CD14-positive monocyte (primary cell): ENCODE measurements around the gene MMD2. TPM values are rescaled to one million over a fixed set of nuclear protein-coding genes. Genes with fewer than 3 reads are reported as not detected.

Source experiments
- DNase-seq, 3 donors: peaks; one replicate each; pipeline ENCODE4 v3.0.0-alpha.2; 2011 to 2022
- H2AFZ ChIP-seq: 2 replicates; pipeline ENCODE4 v1.6.0; 2012; ENCODE audit warnings: mild to moderate bottlenecking, low read depth, low read length, inconsistent platforms; ENCODE audit not compliant: insufficient read depth, poor library complexity, severe bottlenecking
- H3K27ac ChIP-seq, 2 donors: 1 replicate in 1 of 2; 2 replicates in 1 of 2; pipeline ENCODE4 v1.5.1; 2012 to 2013; ENCODE audit warnings: low read length in 2 of 2, control low read depth in 1 of 2, inconsistent platforms in 1 of 2, low read depth in 1 of 2, mild to moderate bottlenecking in 1 of 2
- H3K27me3 ChIP-seq, 2 donors: one replicate each; pipeline versions ENCODE4 v1.6.0 to v1.6.1; 2011 to 2013; ENCODE audit warnings: low read length in 2 of 2; ENCODE audit not compliant: control insufficient read depth in 2 of 2, insufficient read depth in 2 of 2
- H3K36me3 ChIP-seq, 2 donors: replicated peaks in 1 of 2; 1 replicate in 1 of 2; 2 replicates in 1 of 2; pipeline versions ENCODE4 v1.5.1 to v1.6.1; 2012 to 2013; ENCODE audit warnings: low read length in 2 of 2, control low read depth in 1 of 2, inconsistent platforms in 1 of 2, mild to moderate bottlenecking in 1 of 2; ENCODE audit not compliant: insufficient read depth in 2 of 2, control insufficient read depth in 1 of 2
- H3K4me1 ChIP-seq, 2 donors: 1 replicate in 1 of 2; 2 replicates in 1 of 2; pipeline versions ENCODE4 v1.5.1 to v1.6.1; 2012 to 2013; ENCODE audit warnings: low read length in 2 of 2, control low read depth in 1 of 2, inconsistent platforms in 1 of 2, mild to moderate bottlenecking in 1 of 2, moderate library complexity in 1 of 2; ENCODE audit not compliant: insufficient read depth in 2 of 2, control insufficient read depth in 1 of 2
- H3K4me2 ChIP-seq: replicated peaks from 2 replicates; pipeline ENCODE3; 2012; ENCODE audit warnings: low read length, moderate library complexity, mild to moderate bottlenecking; ENCODE audit not compliant: poor library complexity, severe bottlenecking; ENCODE audit errors: extremely low read depth
- H3K4me3 ChIP-seq, 3 experiments: fragments of 200-600 bp in 1 of 3; sonication (generic) in 1 of 3; replicated peaks in 1 of 3; 1 replicate in 2 of 3; 2 replicates in 1 of 3; pipeline ENCODE4 v1.5.1; 2011 to 2013; ENCODE audit warnings: low read length in 3 of 3, mild to moderate bottlenecking in 3 of 3, control low read depth in 2 of 3, low read depth in 2 of 3, inconsistent platforms in 1 of 3, moderate library complexity in 1 of 3
- H3K79me2 ChIP-seq: 2 replicates; pipeline ENCODE4 v1.6.0; 2012; ENCODE audit warnings: mild to moderate bottlenecking, control low read depth, inconsistent platforms, low read length, moderate library complexity; ENCODE audit not compliant: insufficient read depth
- H3K9ac ChIP-seq: 2 replicates; pipeline ENCODE4 v1.6.0; 2017; ENCODE audit warnings: low read length, mild to moderate bottlenecking; ENCODE audit not compliant: insufficient read depth, poor library complexity, severe bottlenecking
- H3K9me3 ChIP-seq, 2 donors: replicated peaks in 1 of 2; 1 replicate in 1 of 2; 2 replicates in 1 of 2; pipeline versions ENCODE4 v1.5.1 to v1.6.1; 2012 to 2013; ENCODE audit warnings: low read length in 2 of 2, control low read depth in 1 of 2; ENCODE audit not compliant: control insufficient read depth in 1 of 2, insufficient read depth in 1 of 2
- H4K20me1 ChIP-seq: 2 replicates; pipeline ENCODE4 v1.6.0; 2012; ENCODE audit warnings: mild to moderate bottlenecking, low read length, control low read depth, moderate library complexity; ENCODE audit not compliant: insufficient read depth
- H3K27ac Mint-ChIP-seq, 7 donors: one replicate each; pipeline ENCODE4 v1.8.0; 2020; ENCODE audit warnings: mild to moderate bottlenecking in 7 of 7, mixed read lengths in 7 of 7, moderate library complexity in 6 of 7, inconsistent platforms in 2 of 7
- H3K27me3 Mint-ChIP-seq, 3 donors: one replicate each; pipeline ENCODE4 v1.8.0; 2021 to 2022; ENCODE audit warnings: low read depth in 3 of 3, mild to moderate bottlenecking in 3 of 3, mixed read lengths in 3 of 3, moderate library complexity in 3 of 3, inconsistent platforms in 1 of 3
- H3K36me3 Mint-ChIP-seq, 2 donors: one replicate each; pipeline ENCODE4 v1.8.0; 2020; ENCODE audit warnings: mixed read lengths in 2 of 2, inconsistent platforms in 1 of 2, mild to moderate bottlenecking in 1 of 2
- H3K4me1 Mint-ChIP-seq: one replicate; pipeline ENCODE4 v1.8.0; 2020; ENCODE audit warnings: mild to moderate bottlenecking, mixed read lengths
- H3K4me3 Mint-ChIP-seq, 2 donors: one replicate each; pipeline ENCODE4 v1.8.0; 2020; ENCODE audit warnings: mild to moderate bottlenecking in 2 of 2, mixed read lengths in 2 of 2, moderate library complexity in 1 of 2
- H3K9me3 Mint-ChIP-seq, 7 donors: one replicate each; pipeline ENCODE4 v1.8.0; 2020 to 2022; ENCODE audit warnings: mixed read lengths in 7 of 7, mild to moderate bottlenecking in 6 of 7, moderate library complexity in 6 of 7, inconsistent platforms in 2 of 7
- WGBS: methylation state at CpG from one replicate; pipeline ENCODE4 v1.1.5; 2013; ENCODE audit warnings: missing lambda C conversion rate; ENCODE audit not compliant: insufficient coverage; 5-methylcytosine and 5-hydroxymethylcytosine counted together
- intact Hi-C, 2 donors: fragments of 100-400 bp; cut with micrococcal nuclease; formaldehyde crosslinking; loops; one replicate each; pipeline versions ENCODE4 v1.15.0 to v1.15.1; 2023
- polyA plus RNA-seq, 3 donors: library from polyadenylated mRNA; depleted of rRNA in 1 of 3; unstranded in 2 of 3; stranded (reverse) in 1 of 3; fragments of 300-500 nt in 2 of 3; fragments of >200 nt in 1 of 3; fragmentation: Illumina TruSeq in 2 of 3; gene quantifications; 1 replicate in 2 of 3; 2 replicates in 1 of 3; pipeline ENCODE4 v1.2.3, GENCODE V29; 2012 to 2021
- TF ChIP-seq, protein P1 (sequence below): fragments of 200-600 bp; IDR thresholded peaks from one replicate; pipeline ENCODE4 v1.8.0; 2022; ENCODE audit warnings: antibody characterized with exemption, mild to moderate bottlenecking

MMD2 gene
- polyA plus RNA-seq, 3 donors = not detected

DNA sequence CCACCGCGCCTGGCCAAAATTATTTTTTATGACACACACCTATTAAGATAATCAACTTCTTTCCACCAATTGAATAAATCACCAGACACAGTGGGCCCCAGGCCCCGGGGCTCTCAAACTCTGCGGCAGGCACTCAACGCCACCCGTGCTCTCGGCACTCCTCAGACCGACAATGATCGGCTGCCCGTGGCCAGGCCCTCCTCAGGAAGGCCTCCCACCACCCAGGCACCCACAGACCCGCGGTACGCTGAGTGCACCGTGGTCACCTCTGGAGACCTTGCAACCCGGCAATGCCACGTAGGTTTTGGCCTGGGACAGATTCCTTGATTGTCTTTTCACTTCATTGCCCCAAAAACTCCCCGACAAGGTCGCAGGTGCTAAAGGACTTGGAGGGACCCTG, 82.4 kb downstream of the MMD2 start:
- no peak overlapping the region for H3K4me2 ChIP-seq
- no peak overlapping the region for H3K4me3 ChIP-seq
- no peaks in the 10 kb centered on the region for H3K36me3 ChIP-seq
- Mint-ChIP-seq H3K36me3 (no peaks in the 10 kb centered on the region), H3K4me3 (no peak overlapping the region), H3K27me3 (peaks cover 17 to 29% (median 24%) of the 10 kb centered on the region in 3 donors), H3K4me1 (no peaks in the 10 kb centered on the region), H3K27ac (no peak overlapping the region), H3K9me3 (peaks cover 0 to 8% (median 0%) of the 10 kb centered on the region in 7 donors)
- no peaks in the 10 kb centered on the region for H3K79me2 ChIP-seq
- peaks cover 0 to 12% of the 10 kb centered on the region in 2 donors for H3K27me3 ChIP-seq
- 97% methylated on average over 16 of the region's 18 CpGs for WGBS
- no peak overlapping the region for H2AFZ ChIP-seq
- H3K9me3 ChIP-seq = no peaks in the 10 kb centered on the region
- H3K4me1 ChIP-seq = no peaks in the 10 kb centered on the region
- H3K9ac ChIP-seq = no peak overlapping the region
- DNase-seq = no peak
- H3K27ac ChIP-seq = no peak overlapping the region
- no peaks in the 10 kb centered on the region for H4K20me1 ChIP-seq
- TF ChIP-seq, protein P1, sequence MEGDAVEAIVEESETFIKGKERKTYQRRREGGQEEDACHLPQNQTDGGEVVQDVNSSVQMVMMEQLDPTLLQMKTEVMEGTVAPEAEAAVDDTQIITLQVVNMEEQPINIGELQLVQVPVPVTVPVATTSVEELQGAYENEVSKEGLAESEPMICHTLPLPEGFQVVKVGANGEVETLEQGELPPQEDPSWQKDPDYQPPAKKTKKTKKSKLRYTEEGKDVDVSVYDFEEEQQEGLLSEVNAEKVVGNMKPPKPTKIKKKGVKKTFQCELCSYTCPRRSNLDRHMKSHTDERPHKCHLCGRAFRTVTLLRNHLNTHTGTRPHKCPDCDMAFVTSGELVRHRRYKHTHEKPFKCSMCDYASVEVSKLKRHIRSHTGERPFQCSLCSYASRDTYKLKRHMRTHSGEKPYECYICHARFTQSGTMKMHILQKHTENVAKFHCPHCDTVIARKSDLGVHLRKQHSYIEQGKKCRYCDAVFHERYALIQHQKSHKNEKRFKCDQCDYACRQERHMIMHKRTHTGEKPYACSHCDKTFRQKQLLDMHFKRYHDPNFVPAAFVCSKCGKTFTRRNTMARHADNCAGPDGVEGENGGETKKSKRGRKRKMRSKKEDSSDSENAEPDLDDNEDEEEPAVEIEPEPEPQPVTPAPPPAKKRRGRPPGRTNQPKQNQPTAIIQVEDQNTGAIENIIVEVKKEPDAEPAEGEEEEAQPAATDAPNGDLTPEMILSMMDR = no peak
- intact Hi-C loops = no loop called here

DNA sequence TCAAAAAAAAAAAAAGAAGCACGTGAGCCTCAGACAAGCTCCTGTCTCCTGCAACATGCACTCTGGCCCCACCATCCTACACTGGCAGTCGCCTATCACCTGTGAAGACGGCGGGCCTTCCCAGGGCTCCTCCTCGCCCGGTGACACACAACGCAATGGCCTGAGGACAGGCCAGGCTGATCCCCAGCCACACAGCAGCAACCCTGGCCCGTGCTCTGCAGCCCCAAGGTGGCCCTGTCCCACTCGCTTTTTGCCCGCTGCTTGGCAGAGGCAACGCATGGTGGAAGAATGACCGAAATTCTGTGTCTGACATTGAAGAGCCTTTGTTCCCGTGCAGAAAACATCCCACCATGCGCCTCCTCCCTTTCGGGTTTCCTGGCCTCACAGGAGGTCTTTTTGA, 83.6 kb downstream of the MMD2 start:
- intact Hi-C loops = no loop called here
- Mint-ChIP-seq H3K4me3 (no peak overlapping the region), H3K27me3 (peaks cover 18 to 30% (median 20%) of the 10 kb centered on the region in 3 donors), H3K27ac (no peak overlapping the region), H3K4me1 (no peaks in the 10 kb centered on the region), H3K9me3 (peaks cover 0 to 6% (median 0%) of the 10 kb centered on the region in 7 donors), H3K36me3 (no peaks in the 10 kb centered on the region)
- DNase-seq = no peak
- H3K4me1 ChIP-seq = no peaks in the 10 kb centered on the region
- no peak overlapping the region for H3K9ac ChIP-seq
- peaks cover 0 to 18% of the 10 kb centered on the region in 2 donors for H3K27me3 ChIP-seq
- no peaks in the 10 kb centered on the region for H4K20me1 ChIP-seq
- H3K79me2 ChIP-seq = no peaks in the 10 kb centered on the region
- H2AFZ ChIP-seq = no peak overlapping the region
- H3K4me2 ChIP-seq = no peak overlapping the region
- H3K9me3 ChIP-seq = no peaks in the 10 kb centered on the region
- no peak overlapping the region for H3K4me3 ChIP-seq
- WGBS = 97% methylated on average over 12 of the region's 15 CpGs
- H3K27ac ChIP-seq = no peak overlapping the region
- H3K36me3 ChIP-seq = no peaks in the 10 kb centered on the region
- TF ChIP-seq, protein P1 = no peak
